ENCODE results near the gene ZMIZ1.

DNA sequence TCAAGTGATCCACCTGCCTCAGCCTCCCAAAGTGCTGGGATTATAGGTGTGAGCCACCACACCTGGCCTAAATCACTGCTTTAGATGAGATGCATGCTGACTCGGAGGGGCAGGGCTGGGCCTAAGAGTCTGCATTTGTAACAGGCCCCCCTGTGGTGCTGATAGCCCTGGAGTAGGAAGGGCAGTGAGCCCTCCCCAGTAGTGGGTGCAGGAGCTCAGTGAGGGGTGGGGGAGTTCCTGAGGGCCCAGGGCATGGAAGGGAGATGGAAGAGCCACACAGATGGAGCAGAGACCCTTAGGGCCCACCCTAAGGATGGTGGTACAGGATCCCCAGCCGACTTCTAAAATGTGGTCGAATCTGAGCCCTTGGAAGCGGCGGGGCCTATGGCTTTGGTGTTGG lies 146.8 kb downstream of the ZMIZ1 start:
- TF ChIP-seq ZFP37 (tag by site-specific recombination; IDR thresholded peaks at IDR 0.05), result no peak
- TF ChIP-seq, protein P1, sequence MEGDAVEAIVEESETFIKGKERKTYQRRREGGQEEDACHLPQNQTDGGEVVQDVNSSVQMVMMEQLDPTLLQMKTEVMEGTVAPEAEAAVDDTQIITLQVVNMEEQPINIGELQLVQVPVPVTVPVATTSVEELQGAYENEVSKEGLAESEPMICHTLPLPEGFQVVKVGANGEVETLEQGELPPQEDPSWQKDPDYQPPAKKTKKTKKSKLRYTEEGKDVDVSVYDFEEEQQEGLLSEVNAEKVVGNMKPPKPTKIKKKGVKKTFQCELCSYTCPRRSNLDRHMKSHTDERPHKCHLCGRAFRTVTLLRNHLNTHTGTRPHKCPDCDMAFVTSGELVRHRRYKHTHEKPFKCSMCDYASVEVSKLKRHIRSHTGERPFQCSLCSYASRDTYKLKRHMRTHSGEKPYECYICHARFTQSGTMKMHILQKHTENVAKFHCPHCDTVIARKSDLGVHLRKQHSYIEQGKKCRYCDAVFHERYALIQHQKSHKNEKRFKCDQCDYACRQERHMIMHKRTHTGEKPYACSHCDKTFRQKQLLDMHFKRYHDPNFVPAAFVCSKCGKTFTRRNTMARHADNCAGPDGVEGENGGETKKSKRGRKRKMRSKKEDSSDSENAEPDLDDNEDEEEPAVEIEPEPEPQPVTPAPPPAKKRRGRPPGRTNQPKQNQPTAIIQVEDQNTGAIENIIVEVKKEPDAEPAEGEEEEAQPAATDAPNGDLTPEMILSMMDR (tag by site-specific recombination; IDR thresholded peaks at IDR 0.05), result no peak
- TF ChIP-seq ZNF488 (tag by site-specific recombination; IDR thresholded peaks at IDR 0.05), result no peak
- TF ChIP-seq, protein P2, sequence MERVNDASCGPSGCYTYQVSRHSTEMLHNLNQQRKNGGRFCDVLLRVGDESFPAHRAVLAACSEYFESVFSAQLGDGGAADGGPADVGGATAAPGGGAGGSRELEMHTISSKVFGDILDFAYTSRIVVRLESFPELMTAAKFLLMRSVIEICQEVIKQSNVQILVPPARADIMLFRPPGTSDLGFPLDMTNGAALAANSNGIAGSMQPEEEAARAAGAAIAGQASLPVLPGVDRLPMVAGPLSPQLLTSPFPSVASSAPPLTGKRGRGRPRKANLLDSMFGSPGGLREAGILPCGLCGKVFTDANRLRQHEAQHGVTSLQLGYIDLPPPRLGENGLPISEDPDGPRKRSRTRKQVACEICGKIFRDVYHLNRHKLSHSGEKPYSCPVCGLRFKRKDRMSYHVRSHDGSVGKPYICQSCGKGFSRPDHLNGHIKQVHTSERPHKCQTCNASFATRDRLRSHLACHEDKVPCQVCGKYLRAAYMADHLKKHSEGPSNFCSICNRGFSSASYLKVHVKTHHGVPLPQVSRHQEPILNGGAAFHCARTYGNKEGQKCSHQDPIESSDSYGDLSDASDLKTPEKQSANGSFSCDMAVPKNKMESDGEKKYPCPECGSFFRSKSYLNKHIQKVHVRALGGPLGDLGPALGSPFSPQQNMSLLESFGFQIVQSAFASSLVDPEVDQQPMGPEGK (tag by site-specific recombination; IDR thresholded peaks at IDR 0.05), result no peak
- no peak for TF ChIP-seq ZNF146 (tag by site-specific recombination; IDR thresholded peaks at IDR 0.05)
- no peak for TF ChIP-seq KLF16 (tag by site-specific recombination; IDR thresholded peaks at IDR 0.05)

All from HEK293 (cell line).